GM08714 (cell line): ENCODE data around the gene TPSAB1.

Experiments
- H3K4me3 ChIP-seq: fragments of 200-500 bp; sonication (Bioruptor generic); 2 replicates; pipeline ENCODE4 v1.5.1; 2014; ENCODE audit warnings: mild to moderate bottlenecking, low read length, inconsistent platforms
- ZNF274 ChIP-seq: IDR thresholded peaks from 2 replicates; pipeline ENCODE4 v1.6.1; 2012; ENCODE audit warnings: mild to moderate bottlenecking, low read depth, low read length

The TPSAB1 gene

DNA sequence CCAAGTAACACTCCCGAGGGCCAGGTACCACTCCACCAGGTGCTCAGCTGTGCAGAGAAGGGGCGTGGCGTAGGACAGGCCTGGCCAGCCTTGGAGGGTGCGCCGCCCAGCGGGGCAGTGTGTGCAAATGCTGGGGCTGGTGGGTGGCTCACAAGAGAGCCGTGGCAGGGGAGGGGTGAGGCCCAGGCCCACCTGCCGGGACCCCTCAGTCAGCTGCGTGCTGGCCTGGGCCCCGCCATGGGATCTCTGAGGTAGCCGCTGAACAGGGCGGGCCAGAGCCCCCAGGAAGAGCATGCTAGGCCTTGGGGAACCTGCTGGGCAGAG, 24.2 kb upstream of the TPSAB1 start:
- no peak for TF ChIP-seq ZNF274
- no peak overlapping the region for H3K4me3 ChIP-seq

DNA sequence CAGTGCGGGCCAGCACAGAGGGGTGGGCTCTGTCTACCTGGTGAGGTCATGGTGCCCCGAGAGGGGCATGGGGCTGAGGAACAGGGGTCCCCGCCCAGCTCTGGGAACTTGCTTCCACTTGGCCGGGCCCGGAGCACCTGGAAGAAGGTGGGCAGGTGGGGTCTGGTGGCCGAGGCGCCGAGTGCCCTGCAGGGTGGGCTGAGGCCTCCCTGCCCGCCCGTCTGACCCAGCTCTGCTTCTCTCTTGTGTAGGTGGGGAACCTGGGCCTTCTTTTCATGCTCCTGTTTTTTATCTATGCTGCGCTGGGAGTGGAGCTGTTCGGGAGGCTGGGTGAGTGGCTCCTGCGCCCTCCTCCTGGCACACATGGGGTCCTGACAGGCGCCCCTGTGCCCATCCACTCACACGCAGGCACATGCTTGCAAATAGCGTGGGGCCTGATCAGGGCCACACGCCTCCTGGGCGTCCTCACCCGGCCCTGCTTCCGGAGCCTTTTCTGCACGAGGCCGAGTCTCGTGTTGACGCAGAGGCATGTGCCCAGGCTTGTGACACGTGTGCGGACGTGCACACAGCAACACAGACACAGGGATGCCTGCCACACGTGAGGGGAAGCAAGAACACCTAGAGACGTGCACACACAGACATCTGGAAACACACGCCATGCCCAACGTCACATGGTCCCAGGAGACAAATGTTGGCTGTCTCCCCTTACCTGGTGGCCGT, 23.7 kb upstream of the TPSAB1 start:
- TF ChIP-seq ZNF274, result no peak
- H3K4me3 ChIP-seq, result no peak overlapping the region

GRCh38 chr16:1217526-1217925, 23.0 kb upstream of the TPSAB1 start:
- TF ChIP-seq ZNF274, result no peak
- no peak overlapping the region for H3K4me3 ChIP-seq

DNA sequence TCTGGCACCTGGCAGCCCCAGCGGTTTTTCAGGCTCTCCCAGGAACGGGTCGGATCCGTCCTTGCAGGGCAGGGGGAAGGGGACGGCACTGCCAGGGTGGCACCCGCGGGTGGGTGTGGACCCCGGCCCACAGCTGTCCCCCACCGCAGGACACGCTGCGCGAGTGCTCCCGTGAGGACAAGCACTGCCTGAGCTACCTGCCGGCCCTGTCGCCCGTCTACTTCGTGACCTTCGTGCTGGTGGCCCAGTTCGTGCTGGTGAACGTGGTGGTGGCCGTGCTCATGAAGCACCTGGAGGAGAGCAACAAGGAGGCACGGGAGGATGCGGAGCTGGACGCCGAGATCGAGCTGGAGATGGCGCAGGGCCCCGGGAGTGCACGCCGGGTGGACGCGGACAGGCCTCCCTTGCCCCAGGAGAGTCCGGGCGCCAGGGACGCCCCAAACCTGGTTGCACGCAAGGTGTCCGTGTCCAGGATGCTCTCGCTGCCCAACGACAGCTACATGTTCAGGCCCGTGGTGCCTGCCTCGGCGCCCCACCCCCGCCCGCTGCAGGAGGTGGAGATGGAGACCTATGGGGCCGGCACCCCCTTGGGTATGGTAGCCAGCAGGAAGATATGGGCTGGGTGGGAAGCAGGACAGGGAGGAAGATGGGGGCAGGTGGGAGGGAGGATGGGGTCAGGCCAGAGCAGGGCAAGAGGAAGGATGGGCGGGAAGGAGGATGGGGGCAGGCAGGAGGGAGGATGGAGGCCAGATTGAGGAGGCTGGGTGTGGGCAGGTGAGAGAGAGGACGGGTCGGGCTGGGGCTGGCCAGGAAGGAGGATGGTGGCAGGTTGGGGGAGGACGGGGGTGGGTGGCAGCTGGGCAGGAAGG, 22.2 kb upstream of the TPSAB1 start:
- no peak overlapping the region for H3K4me3 ChIP-seq
- no peak for TF ChIP-seq ZNF274

GRCh38 chr16:1218930-1219611, 21.4 kb upstream of the TPSAB1 start:
- H3K4me3 ChIP-seq, result no peak overlapping the region
- TF ChIP-seq ZNF274, result no peak

DNA sequence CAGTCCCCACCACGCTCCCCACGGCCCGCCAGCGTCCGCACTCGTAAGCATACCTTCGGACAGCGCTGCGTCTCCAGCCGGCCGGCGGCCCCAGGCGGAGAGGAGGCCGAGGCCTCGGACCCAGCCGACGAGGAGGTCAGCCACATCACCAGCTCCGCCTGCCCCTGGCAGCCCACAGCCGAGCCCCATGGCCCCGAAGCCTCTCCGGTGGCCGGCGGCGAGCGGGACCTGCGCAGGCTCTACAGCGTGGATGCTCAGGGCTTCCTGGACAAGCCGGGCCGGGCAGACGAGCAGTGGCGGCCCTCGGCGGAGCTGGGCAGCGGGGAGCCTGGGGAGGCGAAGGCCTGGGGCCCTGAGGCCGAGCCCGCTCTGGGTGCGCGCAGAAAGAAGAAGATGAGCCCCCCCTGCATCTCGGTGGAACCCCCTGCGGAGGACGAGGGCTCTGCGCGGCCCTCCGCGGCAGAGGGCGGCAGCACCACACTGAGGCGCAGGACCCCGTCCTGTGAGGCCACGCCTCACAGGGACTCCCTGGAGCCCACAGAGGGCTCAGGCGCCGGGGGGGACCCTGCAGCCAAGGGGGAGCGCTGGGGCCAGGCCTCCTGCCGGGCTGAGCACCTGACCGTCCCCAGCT, 20.3 kb upstream of the TPSAB1 start:
- no peak overlapping the region for H3K4me3 ChIP-seq
- no peak for TF ChIP-seq ZNF274

GRCh38 chr16:1220841-1221627, 19.5 kb upstream of the TPSAB1 start:
- no peak for TF ChIP-seq ZNF274
- no peak overlapping the region for H3K4me3 ChIP-seq

DNA sequence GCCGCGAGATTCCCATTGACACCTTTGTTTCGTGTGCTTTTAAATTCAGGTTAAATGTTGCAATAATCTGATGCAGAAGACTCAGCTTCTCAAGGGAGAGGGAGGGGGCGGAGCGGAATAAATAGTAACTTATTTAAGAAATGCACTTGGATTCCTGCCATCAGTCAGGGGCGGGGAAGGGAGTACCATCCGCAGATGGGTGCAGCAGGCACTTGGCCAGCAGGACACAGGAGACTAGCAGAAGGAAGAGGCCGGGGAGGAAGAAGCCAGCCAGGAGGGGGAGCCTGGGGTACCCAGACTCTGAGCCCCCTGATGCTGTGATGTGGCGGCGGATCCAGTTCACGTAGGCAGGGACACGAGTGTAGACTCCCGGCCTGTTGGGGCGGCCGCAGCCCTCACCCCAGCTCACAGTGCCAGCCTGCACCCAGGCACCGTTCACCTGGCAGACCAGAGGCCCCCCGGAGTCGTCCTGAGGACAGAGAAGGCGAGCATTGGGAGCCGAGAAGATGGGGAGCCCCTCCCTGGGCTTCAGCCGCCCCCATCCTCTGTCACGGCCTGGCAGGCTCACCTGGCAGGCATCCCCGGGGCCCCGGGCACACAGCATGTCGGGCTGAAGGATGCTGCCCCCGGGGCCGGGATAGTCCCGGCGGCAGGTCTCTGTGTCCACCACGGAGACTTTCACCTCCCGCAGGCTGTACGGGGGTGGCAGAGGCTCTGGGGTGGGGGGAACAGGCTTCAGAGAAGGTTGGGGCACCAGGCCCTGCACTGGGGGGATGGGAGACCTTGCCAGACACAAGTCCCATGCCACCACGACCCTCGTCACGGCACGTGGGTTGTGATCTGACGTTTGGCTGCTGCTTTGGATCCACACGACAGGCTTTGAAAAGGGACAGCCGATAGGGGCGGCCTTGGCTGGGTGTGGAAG, 18.6 kb upstream of the TPSAB1 start:
- no peak for TF ChIP-seq ZNF274
- H3K4me3 ChIP-seq, result no peak overlapping the region

DNA sequence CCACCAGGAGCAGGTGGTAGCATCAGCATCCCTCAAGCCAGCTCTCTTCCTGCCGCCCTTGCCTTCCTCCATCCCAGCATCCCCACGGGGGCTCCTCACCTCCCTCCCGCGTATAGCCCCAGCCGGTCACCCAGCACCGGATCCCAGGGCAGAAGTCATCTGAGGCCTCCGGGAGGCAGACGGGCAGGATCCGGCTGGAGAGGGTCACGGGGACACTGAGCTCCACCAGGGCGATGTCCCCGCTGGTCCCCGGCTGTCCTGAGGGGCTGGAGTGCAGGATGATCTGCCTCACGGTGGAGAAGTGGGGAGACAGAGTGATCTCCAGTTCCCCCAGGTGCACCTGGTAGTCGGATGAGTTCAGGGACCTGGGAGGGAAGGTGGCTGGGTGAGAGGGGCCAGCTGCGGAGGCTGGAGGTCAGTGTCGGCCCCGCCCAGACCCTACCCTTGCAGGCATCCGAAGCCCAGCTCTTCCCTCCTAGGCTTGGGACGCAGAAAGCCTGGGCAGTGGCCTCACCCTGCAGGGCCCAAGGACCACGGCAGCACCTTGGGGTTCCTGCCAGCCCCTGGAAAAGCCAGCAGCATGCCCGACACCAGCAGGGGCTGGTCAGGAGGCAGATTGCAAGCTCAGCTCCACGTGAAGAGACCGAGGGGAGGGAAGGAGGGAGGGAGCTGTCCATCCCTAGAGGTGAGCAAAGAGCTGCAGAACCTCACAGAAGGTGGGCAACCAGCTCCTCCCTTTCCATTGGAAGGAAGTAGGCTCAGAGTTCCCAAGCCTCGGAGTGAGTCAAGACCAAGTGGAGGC, 17.8 kb upstream of the TPSAB1 start:
- TF ChIP-seq ZNF274, result no peak
- H3K4me3 ChIP-seq, result no peak overlapping the region

DNA sequence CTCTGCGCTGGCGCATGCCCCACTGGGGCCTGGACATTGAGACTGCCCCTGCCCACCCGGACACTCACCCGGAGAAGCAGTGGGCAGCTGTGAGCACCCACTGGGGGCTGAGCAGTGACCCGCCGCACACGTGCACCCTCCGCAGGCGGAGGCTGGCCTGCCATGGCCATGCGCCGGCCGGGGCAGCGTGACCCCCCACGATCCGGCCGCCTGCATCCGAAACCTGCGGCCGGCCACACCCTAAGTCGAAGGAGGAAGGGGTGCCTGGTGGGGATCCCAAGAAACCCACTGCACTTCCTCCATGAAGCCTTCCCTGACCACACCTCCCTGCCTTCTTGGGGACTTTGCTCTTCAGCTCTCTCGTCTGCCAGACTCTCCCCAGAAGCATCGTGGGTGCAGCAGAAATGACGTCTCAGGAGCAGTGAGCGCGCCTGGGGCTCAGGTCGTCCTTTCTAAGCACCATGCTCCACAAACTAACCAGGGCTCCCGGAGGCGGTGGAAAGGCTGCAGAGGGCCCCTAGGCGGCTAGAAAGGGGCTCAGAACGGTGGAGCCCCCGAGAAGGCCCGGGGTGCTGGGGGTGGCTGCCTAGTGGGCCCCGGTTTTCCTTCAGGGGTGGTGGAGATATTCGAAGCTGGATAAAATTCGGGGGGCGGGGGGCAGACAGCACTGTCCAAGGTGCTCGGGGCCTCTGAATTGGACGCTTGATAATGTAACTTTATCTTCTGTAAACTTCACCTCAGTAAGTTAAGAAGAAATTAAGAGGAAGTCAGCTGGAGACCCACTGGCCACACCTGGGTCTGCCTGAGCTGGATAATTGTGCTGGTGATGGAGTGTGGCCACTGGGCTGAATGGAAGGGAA, 16.9 kb upstream of the TPSAB1 start:
- no peak overlapping the region for H3K4me3 ChIP-seq
- TF ChIP-seq ZNF274, result no peak

- no peak for TF ChIP-seq ZNF274
- no peak overlapping the region for H3K4me3 ChIP-seq
Observed at GRCh38 chr16:1224558-1224957, 15.9 kb upstream of the TPSAB1 start.
